ENCODE data around the gene ANKRD42.

ANKRD42 gene

GRCh38 chr11:83278351-83278750, 84.8 kb downstream of the ANKRD42 start:
- DNase-seq (ENCODE audit: insufficient read length): no peak
- FAIRE-seq: no peak
- TF ChIP-seq TAF1 (IDR thresholded peaks at IDR 0.05; ENCODE audit: borderline replicate concordance, low read depth, low read length) (no peak), POLR2AphosphoS5 (IDR thresholded peaks at IDR 0.05; ENCODE audit: low read depth, low read length) (no peak), POLR2A (IDR thresholded peaks at IDR 0.05; ENCODE audit: low read depth, low read length) (no peak)

GRCh38 chr11:83280256-83280655, 86.7 kb downstream of the ANKRD42 start:
- DNase-seq (ENCODE audit: insufficient read length) (no peak), FAIRE-seq (no peak)
- TF ChIP-seq POLR2AphosphoS5 (IDR thresholded peaks at IDR 0.05; ENCODE audit: low read depth, low read length): no peak
- TF ChIP-seq TAF1 (IDR thresholded peaks at IDR 0.05; ENCODE audit: borderline replicate concordance, low read depth, low read length): no peak
- TF ChIP-seq POLR2A (IDR thresholded peaks at IDR 0.05; ENCODE audit: low read depth, low read length): no peak

GRCh38 chr11:83282084-83282716, 88.7 kb downstream of the ANKRD42 start:
- FAIRE-seq (peak; percentile 40), DNase-seq (ENCODE audit: insufficient read length) (no peak)
- TF ChIP-seq TAF1 (IDR thresholded peaks at IDR 0.05; ENCODE audit: borderline replicate concordance, low read depth, low read length) (no peak), POLR2AphosphoS5 (IDR thresholded peaks at IDR 0.05; ENCODE audit: low read depth, low read length) (no peak), POLR2A (IDR thresholded peaks at IDR 0.05; ENCODE audit: low read depth, low read length) (no peak)

GRCh38 chr11:83284501-83285150, 91.1 kb downstream of the ANKRD42 start:
- DNase-seq (ENCODE audit: insufficient read length): no peak
- FAIRE-seq: peak; percentile 78
- TF ChIP-seq POLR2AphosphoS5 (IDR thresholded peaks at IDR 0.05; ENCODE audit: low read depth, low read length) (no peak), TAF1 (IDR thresholded peaks at IDR 0.05; ENCODE audit: borderline replicate concordance, low read depth, low read length) (no peak), POLR2A (IDR thresholded peaks at IDR 0.05; ENCODE audit: low read depth, low read length) (no peak)

- DNase-seq (ENCODE audit: insufficient read length): no peak
- TF ChIP-seq TAF1 (IDR thresholded peaks at IDR 0.05; ENCODE audit: borderline replicate concordance, low read depth, low read length) (no peak), POLR2A (IDR thresholded peaks at IDR 0.05; ENCODE audit: low read depth, low read length) (no peak), POLR2AphosphoS5 (IDR thresholded peaks at IDR 0.05; ENCODE audit: low read depth, low read length) (no peak)
These were observed 91.7 kb downstream of the ANKRD42 start for GRCh38 chr11:83285151-83285770.

GRCh38 chr11:83285771-83286528, 92.4 kb downstream of the ANKRD42 start, which contains the start of gene CCDC90B:
CCDC90B (minus strand) TSS chr11:83286367; CDS start chr11:83285972, 395 bp downstream.
- FAIRE-seq (peak; percentile 100), DNase-seq (ENCODE audit: insufficient read length) (peak; percentile 78)
- TF ChIP-seq TAF1 (IDR thresholded peaks at IDR 0.05; ENCODE audit: borderline replicate concordance, low read depth, low read length): no peak
- TF ChIP-seq POLR2AphosphoS5 (IDR thresholded peaks at IDR 0.05; ENCODE audit: low read depth, low read length): peak; percentile 96
- peak; percentile 95 for TF ChIP-seq POLR2A (IDR thresholded peaks at IDR 0.05; ENCODE audit: low read depth, low read length)

More at GRCh38 chr11:83285151-83285770, 91.7 kb downstream of the ANKRD42 start:
- FAIRE-seq: no peak

GRCh38 chr11:83287631-83288030, 94.1 kb downstream of the ANKRD42 start:
- TF ChIP-seq POLR2AphosphoS5 (IDR thresholded peaks at IDR 0.05; ENCODE audit: low read depth, low read length) (no peak), TAF1 (IDR thresholded peaks at IDR 0.05; ENCODE audit: borderline replicate concordance, low read depth, low read length) (no peak), POLR2A (IDR thresholded peaks at IDR 0.05; ENCODE audit: low read depth, low read length) (no peak)
- DNase-seq (ENCODE audit: insufficient read length) (no peak), FAIRE-seq (peak; percentile 21)

GRCh38 chr11:83292709-83293456, 99.4 kb downstream of the ANKRD42 start:
- peak; percentile 95 for FAIRE-seq
- TF ChIP-seq POLR2AphosphoS5 (IDR thresholded peaks at IDR 0.05; ENCODE audit: low read depth, low read length) (no peak), TAF1 (IDR thresholded peaks at IDR 0.05; ENCODE audit: borderline replicate concordance, low read depth, low read length) (no peak), POLR2A (IDR thresholded peaks at IDR 0.05; ENCODE audit: low read depth, low read length) (no peak)
- no peak for DNase-seq (ENCODE audit: insufficient read length)

GRCh38 chr11:83293457-83293774, 99.9 kb downstream of the ANKRD42 start:
- FAIRE-seq: no peak
- no peak for TF ChIP-seq POLR2AphosphoS5 (IDR thresholded peaks at IDR 0.05; ENCODE audit: low read depth, low read length)
- TF ChIP-seq POLR2A (IDR thresholded peaks at IDR 0.05; ENCODE audit: low read depth, low read length): no peak
- no peak for TF ChIP-seq TAF1 (IDR thresholded peaks at IDR 0.05; ENCODE audit: borderline replicate concordance, low read depth, low read length)
- no peak for DNase-seq (ENCODE audit: insufficient read length)

GRCh38 chr11:83294208-83294607, 100.7 kb downstream of the ANKRD42 start:
- no peak for FAIRE-seq
- DNase-seq (ENCODE audit: insufficient read length): no peak
- no peak for TF ChIP-seq TAF1 (IDR thresholded peaks at IDR 0.05; ENCODE audit: borderline replicate concordance, low read depth, low read length)

Data from GM12892 (cell line).